ENCODE results near the gene KCNF1.

DNA sequence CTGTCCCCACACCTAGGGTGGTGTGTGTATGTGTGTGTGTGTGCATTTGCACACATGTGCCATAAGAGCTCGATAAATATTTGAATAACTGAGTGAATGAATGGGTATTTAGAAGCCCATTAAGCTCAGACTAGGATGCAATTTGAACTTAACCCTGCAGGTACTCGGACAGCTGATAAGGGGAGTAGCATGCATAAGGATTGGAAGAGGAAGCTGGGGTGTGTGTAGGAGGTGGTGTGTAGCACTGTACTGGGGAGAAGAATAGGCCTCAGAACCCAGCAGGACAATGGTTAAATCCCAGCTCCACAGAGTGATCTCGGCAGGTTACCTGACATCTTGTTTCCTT lies 1.8 kb upstream of the KCNF1 start:
- TF ChIP-seq, protein P1, sequence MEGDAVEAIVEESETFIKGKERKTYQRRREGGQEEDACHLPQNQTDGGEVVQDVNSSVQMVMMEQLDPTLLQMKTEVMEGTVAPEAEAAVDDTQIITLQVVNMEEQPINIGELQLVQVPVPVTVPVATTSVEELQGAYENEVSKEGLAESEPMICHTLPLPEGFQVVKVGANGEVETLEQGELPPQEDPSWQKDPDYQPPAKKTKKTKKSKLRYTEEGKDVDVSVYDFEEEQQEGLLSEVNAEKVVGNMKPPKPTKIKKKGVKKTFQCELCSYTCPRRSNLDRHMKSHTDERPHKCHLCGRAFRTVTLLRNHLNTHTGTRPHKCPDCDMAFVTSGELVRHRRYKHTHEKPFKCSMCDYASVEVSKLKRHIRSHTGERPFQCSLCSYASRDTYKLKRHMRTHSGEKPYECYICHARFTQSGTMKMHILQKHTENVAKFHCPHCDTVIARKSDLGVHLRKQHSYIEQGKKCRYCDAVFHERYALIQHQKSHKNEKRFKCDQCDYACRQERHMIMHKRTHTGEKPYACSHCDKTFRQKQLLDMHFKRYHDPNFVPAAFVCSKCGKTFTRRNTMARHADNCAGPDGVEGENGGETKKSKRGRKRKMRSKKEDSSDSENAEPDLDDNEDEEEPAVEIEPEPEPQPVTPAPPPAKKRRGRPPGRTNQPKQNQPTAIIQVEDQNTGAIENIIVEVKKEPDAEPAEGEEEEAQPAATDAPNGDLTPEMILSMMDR (IDR thresholded peaks at IDR 0.05; ENCODE audit: low read depth, low read length): no peak
- TF ChIP-seq POLR2A (IDR thresholded peaks at IDR 0.05; ENCODE audit: extremely low read depth, insufficient read length): no peak

Measured in NB4 (cell line).